GM23248 (cell line): ENCODE results near the gene SLC43A1. TPM values are rescaled to one million over a fixed set of nuclear protein-coding genes. Genes with fewer than 3 reads are reported as not detected.

Experiments
- DNase-seq: peaks from one replicate; pipeline ENCODE4 v3.0.0-alpha.2; 2015
- H2AFZ ChIP-seq: fragments of 200-600 bp; sonication (generic); 2 replicates; pipeline ENCODE4 v1.6.1; 2016; ENCODE audit warnings: antibody characterized with exemption
- H3F3A ChIP-seq: fragments of 200-600 bp; sonication (generic); 2 replicates; pipeline ENCODE4 v1.6.1; 2016; ENCODE audit warnings: mild to moderate bottlenecking, antibody characterized with exemption, mixed run types; ENCODE audit not compliant: insufficient read depth
- H3K27ac ChIP-seq: fragments of 200-600 bp; sonication (generic); 2 replicates; pipeline ENCODE4 v1.5.1; 2016; ENCODE audit warnings: mild to moderate bottlenecking
- H3K27me3 ChIP-seq: fragments of 200-600 bp; sonication (generic); replicated peaks from 2 replicates; pipeline ENCODE4 v1.6.1; 2016; ENCODE audit warnings: mild to moderate bottlenecking; ENCODE audit not compliant: insufficient read depth
- H3K36me3 ChIP-seq: fragments of 200-600 bp; sonication (generic); 2 replicates; pipeline ENCODE4 v1.6.1; 2016; ENCODE audit warnings: low read depth, mild to moderate bottlenecking
- H3K4me1 ChIP-seq: fragments of 200-600 bp; sonication (generic); 2 replicates; pipeline ENCODE4 v1.6.1; 2016; ENCODE audit warnings: mild to moderate bottlenecking; ENCODE audit not compliant: insufficient read depth
- H3K4me2 ChIP-seq: fragments of 200-600 bp; sonication (generic); one replicate; pipeline ENCODE4 v1.6.1; 2016; ENCODE audit warnings: mild to moderate bottlenecking; ENCODE audit not compliant: unreplicated experiment
- H3K4me3 ChIP-seq: fragments of 200-600 bp; sonication (generic); 2 replicates; pipeline ENCODE4 v1.5.1; 2016; ENCODE audit warnings: mild to moderate bottlenecking
- H3K79me2 ChIP-seq: fragments of 200-600 bp; sonication (generic); 2 replicates; pipeline ENCODE4 v1.6.1; 2016; ENCODE audit warnings: mild to moderate bottlenecking; ENCODE audit not compliant: insufficient read depth
- H3K9ac ChIP-seq: fragments of 200-600 bp; sonication (generic); 2 replicates; pipeline ENCODE4 v1.6.1; 2016; ENCODE audit warnings: mild to moderate bottlenecking
- H3K9me2 ChIP-seq: fragments of 200-600 bp; sonication (generic); 2 replicates; pipeline ENCODE4 v1.6.1; 2016; ENCODE audit warnings: mixed run types, mild to moderate bottlenecking, moderate library complexity; ENCODE audit not compliant: insufficient read depth
- H3K9me3 ChIP-seq: fragments of 200-600 bp; sonication (generic); one replicate; pipeline ENCODE4 v1.6.1; 2017; ENCODE audit warnings: low read depth
- H4K20me1 ChIP-seq: fragments of 200-600 bp; sonication (generic); 2 replicates; pipeline ENCODE4 v1.6.0; 2016; ENCODE audit not compliant: insufficient read depth
- EZH2 ChIP-seq: fragments of 200-600 bp; sonication (generic); IDR thresholded peaks from 2 replicates; pipeline ENCODE4 v1.6.1; 2018; ENCODE audit warnings: antibody characterized with exemption, mild to moderate bottlenecking; ENCODE audit not compliant: insufficient read depth, poor library complexity, severe bottlenecking
- EZH2phosphoT487 ChIP-seq: fragments of 200-600 bp; sonication (generic); IDR thresholded peaks from 2 replicates; pipeline ENCODE4 v1.6.1; 2018; ENCODE audit warnings: antibody characterized with exemption, moderate library complexity, mild to moderate bottlenecking, low read depth; ENCODE audit not compliant: insufficient read depth
- WGBS, 2 experiments: methylation state at CpG; one replicate each; pipeline ENCODE4 v1.1.6; 2015 to 2017; ENCODE audit warnings: low lambda C conversion rate in 2 of 2, low coverage in 1 of 2; ENCODE audit errors: missing lambda C conversion rate in 2 of 2; 5-methylcytosine and 5-hydroxymethylcytosine counted together
- in situ Hi-C: fragments of 300-500 bp; cut with MboI; formaldehyde crosslinking; loops from 2 replicates; pipeline ENCODE4 v1.15.0; 2020
- polyA plus RNA-seq: library from polyadenylated mRNA; unstranded; fragments of >200 nt; fragmentation: Nextera tagmentation; extraction: Ambion mirVana; gene quantifications from 2 replicates; pipeline ENCODE4 v1.2.1, GENCODE V29; 2016
- total RNA-seq: library from RNA; depleted of rRNA; stranded (reverse); fragments of >200 nt; shearing (Covaris generic); gene quantifications from 2 replicates; pipeline ENCODE4 v1.2.3, GENCODE V29; 2014

SLC43A1 gene
- total and polyA plus RNA-seq, 2 experiments from 2014 or later = 7.1 to 9.3 TPM

DNA sequence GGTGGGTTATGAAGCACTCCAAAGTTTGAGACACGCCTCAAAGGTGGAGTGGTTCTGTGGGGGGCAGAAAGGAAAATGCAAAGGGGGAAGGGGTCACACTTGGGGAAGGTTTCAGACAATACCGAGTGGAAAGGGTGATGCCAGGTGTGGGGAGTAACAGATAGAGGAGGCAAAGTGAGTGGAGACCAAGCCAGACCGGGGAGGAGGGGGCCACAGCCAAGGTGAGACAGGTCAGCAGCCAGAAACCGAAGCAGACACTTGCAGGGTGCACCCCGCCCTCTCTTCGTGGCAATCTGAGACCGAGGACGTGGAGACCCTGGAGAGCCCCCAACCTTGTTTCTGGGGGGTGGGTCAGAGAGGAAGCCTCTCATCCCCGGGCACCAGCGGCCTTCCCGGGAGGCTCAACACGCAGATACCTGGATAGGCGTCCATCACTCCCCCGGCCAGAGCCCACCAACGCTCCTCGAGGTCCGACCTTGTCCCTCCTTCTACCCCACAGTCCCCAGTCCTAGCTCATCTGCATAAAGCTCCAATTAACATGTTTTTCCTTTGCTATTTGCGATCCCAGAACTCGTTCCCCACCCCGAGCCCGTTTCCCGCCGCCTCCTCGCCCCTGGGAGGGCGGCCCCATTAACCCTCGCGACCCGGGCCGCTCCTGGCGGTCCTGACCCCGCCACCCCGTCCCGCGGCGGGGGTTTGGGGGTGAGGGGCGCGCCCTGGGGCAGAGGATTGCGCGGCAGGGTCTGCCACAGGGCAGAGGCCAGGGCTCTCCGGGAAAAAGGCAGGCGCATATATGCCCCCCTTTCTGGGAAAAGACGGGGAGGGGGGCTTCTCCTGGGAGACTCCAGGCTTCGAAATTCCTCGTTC lies 33.4 kb downstream of the SLC43A1 start:
- peak overlapping the region; percentile 78 for H3K4me3 ChIP-seq
- no peaks in the 10 kb centered on the region for H4K20me1 ChIP-seq

DNA sequence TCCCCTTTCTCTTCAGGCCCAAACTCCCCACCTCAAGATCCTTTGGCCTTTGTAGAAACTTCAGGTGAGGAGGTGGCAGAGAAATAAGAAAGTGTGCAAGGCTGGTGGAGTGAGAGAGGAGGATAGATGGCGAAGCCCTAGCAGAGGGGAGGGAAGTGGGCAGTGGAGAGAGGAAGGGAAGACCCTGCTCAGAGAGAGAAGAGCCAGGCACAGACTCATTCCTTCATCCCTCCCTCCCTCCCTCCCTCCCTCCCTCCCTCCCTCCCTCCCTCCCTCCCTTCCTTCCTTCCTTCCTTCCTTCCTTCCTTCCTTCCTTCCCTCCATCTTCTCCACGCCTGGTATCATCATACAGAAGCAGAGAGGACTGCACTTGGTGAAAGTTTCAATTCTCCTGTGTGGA lies 34.2 kb downstream of the SLC43A1 start:
- WGBS, 2 experiments = 54 to 67% methylated on average over 2 of the region's 2 CpGs
- in situ Hi-C loops = no loop called here
- DNase-seq = no peak

More for the DNA sequence above, 33.4 kb downstream of the SLC43A1 start:
- H3K36me3 ChIP-seq = no peaks in the 10 kb centered on the region
- no peaks in the 10 kb centered on the region for H3K9me2 ChIP-seq
- peak overlapping the region; percentile 67; the same call in 1 of the 2 replicates for H3K9ac ChIP-seq
- WGBS, 2 experiments = 21 to 36% methylated on average over 24 to 44 of the region's 44 CpGs
- H3K27me3 ChIP-seq = 0 out of 2 replicates have a peak, but pooled peaks cover 3% of the 10 kb centered on the region
- H3K9me3 ChIP-seq = no peaks in the 10 kb centered on the region
- no peak overlapping the region for H3K27ac ChIP-seq
- peaks cover 15% of the 10 kb centered on the region for H3F3A ChIP-seq
- peak overlapping the region; percentile 88 for H2AFZ ChIP-seq
- no peak for TF ChIP-seq EZH2
- no peak for TF ChIP-seq EZH2phosphoT487
- DNase-seq = no peak
- H3K4me1 ChIP-seq = peaks cover 17% of the 10 kb centered on the region
- H3K79me2 ChIP-seq = no peaks in the 10 kb centered on the region
- in situ Hi-C loops = no loop called here
- H3K4me2 ChIP-seq = peak overlapping the region; percentile 98

DNA sequence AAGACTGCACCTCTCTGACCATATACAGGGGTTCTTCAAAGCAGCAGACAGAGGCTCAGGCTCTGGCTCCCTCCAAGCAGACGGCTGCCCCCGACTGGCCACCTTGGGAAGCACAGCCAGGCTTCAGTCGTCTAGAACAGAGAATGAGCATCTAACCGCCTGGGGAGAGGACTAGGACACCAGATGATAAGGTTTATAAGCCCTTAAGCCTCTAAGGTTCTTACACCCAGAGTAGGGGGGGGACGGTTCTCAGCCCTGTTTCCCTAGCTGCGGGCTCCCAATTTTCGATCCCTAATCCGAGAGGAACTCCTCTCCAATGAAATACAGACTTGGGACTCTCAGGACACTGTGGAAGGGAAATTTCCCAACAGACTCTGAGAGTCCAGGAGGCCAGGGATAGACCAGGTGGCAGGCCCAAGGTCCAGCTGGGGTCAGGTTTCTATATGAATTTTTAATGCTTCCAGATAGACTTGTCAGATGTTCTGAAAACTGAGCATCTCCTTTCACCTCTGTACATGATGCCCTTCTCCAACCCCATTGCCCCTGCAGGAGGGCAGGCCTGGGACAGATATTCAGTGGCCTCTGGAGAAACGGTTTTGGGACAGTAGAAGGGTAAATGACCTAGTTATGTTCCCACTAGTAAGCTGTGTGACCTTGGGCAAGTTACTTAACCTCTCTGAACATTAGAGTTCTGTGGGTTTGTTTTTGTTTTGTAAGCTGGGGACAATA lies 34.9 kb downstream of the SLC43A1 start:
- Histone ChIP-seq H3K9ac (no peak overlapping the region), H3K36me3 (no peaks in the 10 kb centered on the region), H4K20me1 (no peaks in the 10 kb centered on the region), H3K9me2 (no peaks in the 10 kb centered on the region), H3K27ac (no peak overlapping the region), H3F3A (peaks cover 8% of the 10 kb centered on the region), H3K4me3 (no peak overlapping the region), H3K4me2 (no peak overlapping the region), H3K79me2 (no peaks in the 10 kb centered on the region), H3K27me3 (0 out of 2 replicates have a peak, but pooled peaks cover 3% of the 10 kb centered on the region), H3K9me3 (no peaks in the 10 kb centered on the region), H2AFZ (no peak overlapping the region), H3K4me1 (0 out of 2 replicates have a peak, but pooled peaks cover 9% of the 10 kb centered on the region)
- 18 to 21% methylated on average over 9 of the region's 9 CpGs for WGBS, 2 experiments
- in situ Hi-C loops = no loop called here
- peak; percentile 74 for DNase-seq
- no peak for TF ChIP-seq EZH2phosphoT487
- no peak for TF ChIP-seq EZH2

More for the DNA sequence above, 34.2 kb downstream of the SLC43A1 start:
- Histone ChIP-seq H3K4me2 (no peak overlapping the region), H3K27me3 (0 out of 2 replicates have a peak, but pooled peaks cover 3% of the 10 kb centered on the region), H3K9me2 (no peaks in the 10 kb centered on the region), H3K9ac (no peak overlapping the region), H3K4me3 (no peak overlapping the region), H3K27ac (no peak overlapping the region), H2AFZ (no peak overlapping the region), H3K9me3 (no peaks in the 10 kb centered on the region), H3K79me2 (no peaks in the 10 kb centered on the region), H3F3A (peaks cover 14% of the 10 kb centered on the region), H3K36me3 (no peaks in the 10 kb centered on the region), H4K20me1 (no peaks in the 10 kb centered on the region), H3K4me1 (peaks cover 17% of the 10 kb centered on the region)
- TF ChIP-seq EZH2phosphoT487 = no peak
- TF ChIP-seq EZH2 = no peak

DNA sequence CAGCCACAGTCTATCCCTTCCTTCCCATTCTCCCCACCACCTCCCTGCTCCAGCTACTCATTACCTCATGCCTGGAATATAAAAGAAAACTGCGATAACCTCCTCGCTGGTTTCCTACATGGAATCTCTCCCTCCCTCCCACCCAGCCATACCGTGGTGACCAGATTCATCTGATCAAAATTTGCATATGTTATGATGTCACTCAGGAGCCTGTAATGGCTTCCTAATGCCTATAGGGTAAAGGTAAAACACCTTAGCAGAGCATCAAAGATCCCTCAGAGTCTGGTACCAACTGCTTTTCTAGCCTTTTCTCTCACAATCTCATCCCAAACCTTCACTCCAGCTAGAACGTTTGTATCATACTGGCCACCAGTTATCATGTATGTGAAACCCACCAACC lies 35.6 kb downstream of the SLC43A1 start:
- 33 to 46% methylated on average over 4 of the region's 4 CpGs for WGBS, 2 experiments
- Histone ChIP-seq H2AFZ (no peak overlapping the region), H3K9me3 (no peaks in the 10 kb centered on the region), H3K27me3 (0 out of 2 replicates have a peak, but pooled peaks cover 3% of the 10 kb centered on the region), H3K4me3 (no peak overlapping the region), H3K9ac (no peak overlapping the region), H3K27ac (no peak overlapping the region), H3K9me2 (no peaks in the 10 kb centered on the region), H3F3A (peaks cover 2% of the 10 kb centered on the region; the same call in 1 of the 2 replicates), H3K4me2 (no peak overlapping the region), H3K36me3 (no peaks in the 10 kb centered on the region), H3K4me1 (0 out of 2 replicates have a peak, but pooled peaks cover 5% of the 10 kb centered on the region), H3K79me2 (no peaks in the 10 kb centered on the region), H4K20me1 (no peaks in the 10 kb centered on the region)
- in situ Hi-C loops = no loop called here
- TF ChIP-seq EZH2phosphoT487 = no peak
- no peak for TF ChIP-seq EZH2
- DNase-seq = no peak
